IMR-90 (cell line): ENCODE measurements around the gene SLC6A6. TPM values are rescaled to one million over a fixed set of nuclear protein-coding genes. Genes with fewer than 3 reads are reported as not detected.
A peak's percentile ranks its signal among the peaks of the same experiment; 100 is the strongest.

Experiments used
- ATAC-seq: fragments of 200-7000 bp; cut with Tn5 transposase; 2 replicates; pipeline ENCODE4 v1.9.1; 2020; ENCODE audit warnings: low read depth, mild to moderate bottlenecking, moderate library complexity
- BruUV-seq: library from RNA; stranded (reverse); fragments of 400-500 nt; replicated peaks from 2 replicates; lab custom pipeline; 2021; lab: Mats Ljungman, UMichigan
- CTCF ChIA-PET: fragments of 300-600 bp; formaldehyde crosslinking; extraction: SDS; loops from one replicate; lab custom pipeline; 2021; ENCODE audit warnings: antibody characterized with exemption; lab: Yijun Ruan, JAX
- POLR2A ChIA-PET: fragments of 300-600 bp; sonication (Branson Sonifier 250); formaldehyde crosslinking; loops from one replicate; lab custom pipeline; 2022; ENCODE audit warnings: antibody characterized with exemption; ENCODE audit not compliant: unreplicated experiment; lab: Charles Lee
- DNase-seq: peaks from one replicate; pipeline ENCODE4 v3.0.0; 2013
- H2AFZ ChIP-seq: replicated peaks from 2 replicates; pipeline ENCODE3; 2013; ENCODE audit warnings: low read length, mild to moderate bottlenecking; ENCODE audit not compliant: poor library complexity
- H2AK5ac ChIP-seq: 2 replicates; pipeline ENCODE4 v1.6.1; 2013; ENCODE audit warnings: low read depth, low read length, inconsistent platforms
- H2AK9ac ChIP-seq: replicated peaks from 2 replicates; pipeline ENCODE3; 2013; ENCODE audit warnings: mild to moderate bottlenecking, low read depth, low read length, moderate library complexity; ENCODE audit not compliant: poor library complexity
- H2BK120ac ChIP-seq: 2 replicates; pipeline ENCODE4 v1.6.1; 2013; ENCODE audit warnings: low read depth, low read length, inconsistent platforms
- H2BK15ac ChIP-seq: 3 replicates; pipeline ENCODE4 v1.6.1; 2013; ENCODE audit warnings: low read depth, low read length, inconsistent platforms
- H2BK20ac ChIP-seq: 2 replicates; pipeline ENCODE4 v1.6.1; 2013; ENCODE audit warnings: low read depth, mild to moderate bottlenecking, inconsistent platforms, low read length, moderate library complexity
- H2BK5ac ChIP-seq: 2 replicates; pipeline ENCODE4 v1.6.1; 2013; ENCODE audit warnings: mild to moderate bottlenecking, low read depth, low read length, inconsistent platforms; ENCODE audit not compliant: poor library complexity, severe bottlenecking
- H3K14ac ChIP-seq: replicated peaks from 2 replicates; pipeline ENCODE4 v1.6.1; 2013; ENCODE audit warnings: low read depth, low read length, inconsistent platforms
- H3K18ac ChIP-seq: 2 replicates; pipeline ENCODE4 v1.6.1; 2013; ENCODE audit warnings: low read depth, low read length, control low read depth
- H3K23ac ChIP-seq: 2 replicates; pipeline ENCODE4 v1.6.1; 2013; ENCODE audit warnings: low read depth, low read length, inconsistent platforms
- H3K27ac ChIP-seq: 2 replicates; pipeline ENCODE4 v1.5.1; 2013; ENCODE audit warnings: mild to moderate bottlenecking, control low read depth, low read length; ENCODE audit not compliant: insufficient read depth
- H3K27me3 ChIP-seq: 2 replicates; pipeline ENCODE4 v1.6.1; 2013; ENCODE audit warnings: low read length; ENCODE audit not compliant: control insufficient read depth, insufficient read depth
- H3K36me3 ChIP-seq: 2 replicates; pipeline ENCODE4 v1.6.1; 2013; ENCODE audit warnings: low read length, mixed read lengths; ENCODE audit not compliant: control insufficient read depth, insufficient read depth
- H3K4ac ChIP-seq: 2 replicates; pipeline ENCODE4 v1.6.1; 2013; ENCODE audit warnings: low read depth, low read length, inconsistent platforms
- H3K4me1 ChIP-seq: 2 replicates; pipeline ENCODE4 v1.6.1; 2013; ENCODE audit warnings: low read length, mixed read lengths; ENCODE audit not compliant: control insufficient read depth, insufficient read depth
- H3K4me2 ChIP-seq: 2 replicates; pipeline ENCODE4 v1.6.1; 2013; ENCODE audit warnings: low read depth, mild to moderate bottlenecking, control low read depth, low read length, moderate library complexity
- H3K4me3 ChIP-seq: 2 replicates; pipeline ENCODE4 v1.5.1; 2013; ENCODE audit warnings: low read depth, mild to moderate bottlenecking, control low read depth, low read length, moderate library complexity; ENCODE audit not compliant: insufficient read depth
- H3K56ac ChIP-seq: 2 replicates; pipeline ENCODE4 v1.6.1; 2013; ENCODE audit warnings: low read length, inconsistent platforms; ENCODE audit not compliant: insufficient read depth; ENCODE audit errors: extremely low read depth
- H3K79me1 ChIP-seq, 2 experiments: 2 replicates each; pipeline ENCODE4 v1.6.1; 2013; ENCODE audit warnings: low read length in 2 of 2, inconsistent platforms in 1 of 2, low read depth in 1 of 2
- H3K9ac ChIP-seq: 2 replicates; pipeline ENCODE4 v1.6.1; 2013; ENCODE audit warnings: low read depth, low read length, control low read depth
- H3K9me1 ChIP-seq: 2 replicates; pipeline ENCODE4 v1.6.1; 2013; ENCODE audit warnings: low read length, inconsistent platforms; ENCODE audit not compliant: insufficient read depth
- H3K9me3 ChIP-seq: 2 replicates; pipeline ENCODE4 v1.6.1; 2013; ENCODE audit warnings: low read length; ENCODE audit not compliant: control insufficient read depth, insufficient read depth
- H4K20me1 ChIP-seq: 2 replicates; pipeline ENCODE4 v1.6.1; 2013; ENCODE audit warnings: low read length, inconsistent platforms; ENCODE audit not compliant: insufficient read depth
- H4K5ac ChIP-seq: 2 replicates; pipeline ENCODE4 v1.6.1; 2013; ENCODE audit warnings: mild to moderate bottlenecking, low read depth, low read length, control low read depth
- H4K8ac ChIP-seq, 2 experiments: 2 replicates each; pipeline ENCODE4 v1.6.1; 2013; ENCODE audit warnings: low read depth in 2 of 2, low read length in 2 of 2, control low read depth in 1 of 2, inconsistent platforms in 1 of 2
- H4K91ac ChIP-seq: 2 replicates; pipeline ENCODE4 v1.6.1; 2013; ENCODE audit warnings: low read depth, low read length, inconsistent platforms; ENCODE audit not compliant: insufficient read depth
- POLR2A ChIP-seq: IDR thresholded peaks from 2 replicates; pipeline ENCODE4 v1.6.1; 2012; ENCODE audit warnings: mild to moderate bottlenecking, low read depth, low read length
- RAD21 ChIP-seq: IDR thresholded peaks from 2 replicates; pipeline ENCODE4 v1.6.1; 2012; ENCODE audit warnings: low read length, improper control_type of control experiment
- RFX5 ChIP-seq: IDR thresholded peaks from 2 replicates; pipeline ENCODE4 v1.8.0; 2012; ENCODE audit warnings: low read depth, mild to moderate bottlenecking, low read length, moderate library complexity
- SMC3 ChIP-seq: fragments of 150-350 bp; IDR thresholded peaks from 2 replicates; pipeline ENCODE4 v1.6.1; 2016; ENCODE audit warnings: low read depth, mild to moderate bottlenecking, antibody characterized with exemption, low read length, moderate library complexity
- WGBS, 2 experiments: methylation state at CpG; one replicate each; pipeline versions ENCODE4 v1.1.5 to v1.1.7; 2013; ENCODE audit warnings: missing lambda C conversion rate in 2 of 2; ENCODE audit not compliant: insufficient read length in 1 of 2; ENCODE audit errors: extremely low coverage in 2 of 2; 5-methylcytosine and 5-hydroxymethylcytosine counted together
- dilution Hi-C: fragments of 300-500 bp; cut with HindIII; formaldehyde crosslinking; loops from one replicate; pipeline ENCODE4 v1.14.3; 2018; ENCODE audit warnings: low sequenced_read_pairs; ENCODE audit not compliant: unreplicated experiment
- in situ Hi-C: fragments of 300-500 bp; cut with MboI; formaldehyde crosslinking; loops from 3 replicates; pipeline ENCODE4 v1.14.3; 2019; ENCODE audit warnings: low sequenced_read_pairs, inconsistent platforms, mixed read lengths
- intact Hi-C: fragments of 100-400 bp; cut with micrococcal nuclease; formaldehyde crosslinking; loops from 2 replicates; pipeline ENCODE4 v1.10.0; 2022
- polyA plus RNA-seq, 3 experiments: library from polyadenylated mRNA; depleted of rRNA; stranded (reverse); fragments of >200 nt; gene quantifications; 2 replicates each; pipeline ENCODE4 v1.2.3, GENCODE V29; 2012; ENCODE audit warnings: low replicate concordance in 1 of 3
- total RNA-seq: library from RNA; depleted of rRNA; stranded (reverse); fragments of >200 nt; gene quantifications from 2 replicates; pipeline ENCODE4 v1.2.3, GENCODE V29; 2012

SLC6A6 gene
- total and polyA plus RNA-seq, 2 of the 4 experiments (the other 2 are of a cell fraction) = 29.9 to 39.4 TPM

GRCh38 chr3:14464521-14464920 is 62.1 kb downstream of the SLC6A6 start:
- peaks cover 11% of the 10 kb centered on the region; the same call in 1 of the 2 replicates for H3K4me1 ChIP-seq
- H3K4me3 ChIP-seq = no peak overlapping the region
- 0 out of 4 replicates have a peak overlapping the region, but pooled peaks of 1 of the 2 experiments have one; percentile 29 for H4K8ac ChIP-seq
- no peak for ATAC-seq
- H4K20me1 ChIP-seq = no peaks in the 10 kb centered on the region
- H2BK5ac ChIP-seq = no peak overlapping the region
- 100% methylated on average over 1 of the region's 4 CpGs; no CpG with 5 or more reads in 1 of the 2 experiments for WGBS, 2 experiments
- H4K91ac ChIP-seq = no peak overlapping the region
- no peak overlapping the region for H3K14ac ChIP-seq
- H3K4me2 ChIP-seq = no peak overlapping the region
- H2AK9ac ChIP-seq = no peak overlapping the region
- DNase-seq = no peak
- H3K56ac ChIP-seq = no peak overlapping the region
- H3K9me3 ChIP-seq = no peaks in the 10 kb centered on the region
- intact Hi-C loops = no loop called here
- peaks cover 6 to 12% of the 10 kb centered on the region in 2 experiments; a peak in 2 of 4 replicates for H3K79me1 ChIP-seq
- no peaks in the 10 kb centered on the region for H3K27me3 ChIP-seq
- ChIA-PET CTCF (interaction anchor here (1.8 kb wide), 1 partner anchor 261 kb away, joined by 8 read pairs; no protein-coding TSS in a partner anchor), POLR2A (no interaction called here)
- H4K5ac ChIP-seq = no peak overlapping the region
- H3K36me3 ChIP-seq = peaks cover 58% of the 10 kb centered on the region
- no peak overlapping the region for H3K27ac ChIP-seq
- no peak overlapping the region for H2AK5ac ChIP-seq
- no peak overlapping the region for H3K4ac ChIP-seq
- no peak overlapping the region for H3K9ac ChIP-seq
- no peak overlapping the region for H2BK120ac ChIP-seq
- H2AFZ ChIP-seq = no peak overlapping the region
- in situ Hi-C loops = loop anchor here (5.0 to 10.0 kb wide), 4 partner anchors 57 to 570 kb away; no protein-coding TSS in a partner anchor
- no peak overlapping the region for H3K18ac ChIP-seq
- BruUV-seq = no TSS peak
- peaks cover 16% of the 10 kb centered on the region for H3K9me1 ChIP-seq
- no peak overlapping the region for H3K23ac ChIP-seq
- TF ChIP-seq SMC3 (no peak), POLR2A (no peak), RFX5 (no peak), RAD21 (no peak)
- H2BK15ac ChIP-seq = no peak overlapping the region
- dilution Hi-C loops = no loop called here
- no peak overlapping the region for H2BK20ac ChIP-seq
